Activated B cell treated with CpG ODN at 0.5 μM for 24 hours (primary cell): ENCODE measurements around the gene PTPRD. TPM values are rescaled to one million over a fixed set of nuclear protein-coding genes. Genes with fewer than 3 reads are reported as not detected.

Source experiments
- ATAC-seq: fragments of 200-7000 bp; cut with Tn5 transposase; one replicate; pipeline ENCODE4 v1.10.0; 2021; ENCODE audit warnings: low read depth, mild to moderate bottlenecking, moderate library complexity
- CTCF ChIA-PET: fragments of 350-600 bp; sonication (Branson Sonifier 250); formaldehyde crosslinking; loops from one replicate; lab custom pipeline; 2021; ENCODE audit warnings: antibody characterized with exemption; lab: Charles Lee
- POLR2A ChIA-PET: fragments of 350-600 bp; sonication (Branson Sonifier 250); formaldehyde crosslinking; loops from one replicate; lab custom pipeline; 2021; ENCODE audit warnings: antibody characterized with exemption; lab: Charles Lee
- DNase-seq: peaks from one replicate; pipeline ENCODE4 v3.0.0; 2022
- H3K27ac Mint-ChIP-seq: one replicate; pipeline ENCODE4 v1.8.0; 2020; ENCODE audit warnings: mixed read lengths
- H3K27me3 Mint-ChIP-seq: one replicate; pipeline ENCODE4 v1.8.0; 2021; ENCODE audit warnings: mixed read lengths
- H3K36me3 Mint-ChIP-seq: one replicate; pipeline ENCODE4 v1.8.0; 2021; ENCODE audit warnings: low read depth, mixed read lengths
- H3K4me1 Mint-ChIP-seq: one replicate; pipeline ENCODE4 v1.8.0; 2021; ENCODE audit warnings: mixed read lengths
- H3K4me3 Mint-ChIP-seq: one replicate; pipeline ENCODE4 v1.8.0; 2020; ENCODE audit warnings: mild to moderate bottlenecking, mixed read lengths
- H3K9me3 Mint-ChIP-seq: one replicate; pipeline ENCODE4 v1.8.0; 2020; ENCODE audit warnings: mixed read lengths
- intact Hi-C: fragments of 100-400 bp; cut with micrococcal nuclease; formaldehyde crosslinking; loops from one replicate; pipeline ENCODE4 v1.15.1; 2024
- total RNA-seq: library from RNA; stranded (reverse); gene quantifications from 2 replicates; pipeline ENCODE4 v1.2.3, GENCODE V29; 2022
- TF ChIP-seq, protein P1 (sequence below): fragments of 200-600 bp; IDR thresholded peaks from one replicate; pipeline ENCODE4 v1.8.0; 2022; ENCODE audit warnings: antibody characterized with exemption, mild to moderate bottlenecking

PTPRD gene
- total RNA-seq, 1 donor from 2014 or later, result 0.04 TPM

DNA sequence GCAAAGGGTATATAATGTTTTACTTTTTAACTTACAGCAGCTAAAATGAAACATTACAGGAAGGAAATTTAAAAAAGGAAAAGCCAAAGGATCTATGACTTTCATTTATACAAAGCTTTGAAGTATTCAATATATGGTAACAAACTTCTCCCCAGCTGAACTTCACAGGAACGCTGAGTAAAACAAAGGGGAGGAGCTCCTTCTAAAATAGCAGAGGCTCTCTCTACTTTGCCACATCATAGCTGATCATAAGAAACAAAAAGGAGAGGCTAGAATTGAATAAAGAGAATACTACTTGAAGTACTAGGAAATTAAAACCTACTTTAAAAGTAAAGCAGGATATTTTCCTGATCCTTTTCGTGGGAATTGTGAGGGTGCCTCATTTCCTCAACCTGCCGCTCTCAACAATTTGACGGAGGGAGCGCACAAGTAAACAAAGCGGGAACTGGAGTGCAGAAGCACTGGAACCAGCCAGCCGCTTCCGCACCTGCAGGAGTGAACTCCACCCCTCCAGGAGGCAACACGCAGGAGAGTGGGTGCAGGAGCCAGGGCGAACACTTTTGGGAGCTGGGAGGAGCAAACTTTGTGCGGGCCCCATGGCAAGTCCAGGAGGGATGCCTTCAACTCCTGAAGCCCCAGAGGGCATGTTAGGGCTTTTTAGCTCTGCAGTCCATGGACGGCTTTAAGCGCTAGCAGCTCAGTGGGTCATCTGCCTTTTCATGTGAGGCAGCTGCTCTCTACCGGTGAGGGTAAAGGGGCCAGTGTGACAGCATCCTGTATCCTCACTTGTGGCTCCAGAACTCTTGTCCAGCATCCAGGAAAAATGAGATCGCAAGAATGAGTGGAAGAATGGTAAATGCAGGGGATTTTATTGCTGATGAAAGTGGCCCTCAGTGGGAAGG, 757.4 kb downstream of the PTPRD start:
- Mint-ChIP-seq H3K4me1 (no peaks in the 10 kb centered on the region), H3K36me3 (no peaks in the 10 kb centered on the region), H3K9me3 (no peaks in the 10 kb centered on the region), H3K27me3 (no peaks in the 10 kb centered on the region), H3K27ac (no peak overlapping the region), H3K4me3 (no peak overlapping the region)
- intact Hi-C loops, result no loop called here
- ATAC-seq (no peak), DNase-seq (no peak)
- TF ChIP-seq, protein P1, sequence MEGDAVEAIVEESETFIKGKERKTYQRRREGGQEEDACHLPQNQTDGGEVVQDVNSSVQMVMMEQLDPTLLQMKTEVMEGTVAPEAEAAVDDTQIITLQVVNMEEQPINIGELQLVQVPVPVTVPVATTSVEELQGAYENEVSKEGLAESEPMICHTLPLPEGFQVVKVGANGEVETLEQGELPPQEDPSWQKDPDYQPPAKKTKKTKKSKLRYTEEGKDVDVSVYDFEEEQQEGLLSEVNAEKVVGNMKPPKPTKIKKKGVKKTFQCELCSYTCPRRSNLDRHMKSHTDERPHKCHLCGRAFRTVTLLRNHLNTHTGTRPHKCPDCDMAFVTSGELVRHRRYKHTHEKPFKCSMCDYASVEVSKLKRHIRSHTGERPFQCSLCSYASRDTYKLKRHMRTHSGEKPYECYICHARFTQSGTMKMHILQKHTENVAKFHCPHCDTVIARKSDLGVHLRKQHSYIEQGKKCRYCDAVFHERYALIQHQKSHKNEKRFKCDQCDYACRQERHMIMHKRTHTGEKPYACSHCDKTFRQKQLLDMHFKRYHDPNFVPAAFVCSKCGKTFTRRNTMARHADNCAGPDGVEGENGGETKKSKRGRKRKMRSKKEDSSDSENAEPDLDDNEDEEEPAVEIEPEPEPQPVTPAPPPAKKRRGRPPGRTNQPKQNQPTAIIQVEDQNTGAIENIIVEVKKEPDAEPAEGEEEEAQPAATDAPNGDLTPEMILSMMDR, result no peak
- CTCF ChIA-PET, result interaction anchor here (0.5 to 1.4 kb wide), 2 partner anchors 87 kb away, joined by 3 to 4 read pairs; no protein-coding TSS in a partner anchor
- POLR2A ChIA-PET, result no interaction called here

DNA sequence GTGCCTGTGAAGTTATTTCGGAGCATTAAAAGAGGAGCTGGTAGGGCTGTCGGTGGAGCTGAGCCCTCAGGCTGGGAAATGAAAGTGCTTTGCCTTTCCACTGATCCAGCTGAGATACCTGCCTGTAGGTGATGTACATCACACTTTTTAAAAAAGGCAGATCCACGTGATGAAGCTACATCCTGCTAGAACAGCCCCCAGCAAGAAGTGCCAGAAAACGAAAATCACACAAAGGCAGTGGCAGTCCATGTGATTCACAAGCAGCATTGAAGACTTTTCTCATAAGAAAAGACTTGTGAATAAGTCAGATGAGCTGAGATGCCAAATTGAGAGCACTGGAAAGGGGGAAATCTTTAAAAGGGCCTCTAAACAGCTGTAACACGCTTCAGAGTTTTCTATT, 765.1 kb downstream of the PTPRD start:
- TF ChIP-seq, protein P1, result no peak
- DNase-seq (no peak), ATAC-seq (no peak)
- Mint-ChIP-seq H3K4me1 (peaks cover 2% of the 10 kb centered on the region), H3K27me3 (no peaks in the 10 kb centered on the region), H3K36me3 (no peaks in the 10 kb centered on the region), H3K4me3 (no peak overlapping the region), H3K27ac (no peak overlapping the region), H3K9me3 (no peaks in the 10 kb centered on the region)
- POLR2A ChIA-PET, result no interaction called here
- intact Hi-C loops, result no loop called here
- CTCF ChIA-PET, result no interaction called here

- no peaks in the 10 kb centered on the region for H3K9me3 Mint-ChIP-seq
- intact Hi-C loops, result no loop called here
- H3K4me1 Mint-ChIP-seq, result peaks cover 2% of the 10 kb centered on the region
- CTCF ChIA-PET, result no interaction called here
- no peaks in the 10 kb centered on the region for H3K36me3 Mint-ChIP-seq
- no peak overlapping the region for H3K27ac Mint-ChIP-seq
- TF ChIP-seq, protein P1, result no peak
- POLR2A ChIA-PET, result no interaction called here
- no peak overlapping the region for H3K4me3 Mint-ChIP-seq
- no peaks in the 10 kb centered on the region for H3K27me3 Mint-ChIP-seq
- ATAC-seq, result no peak
- DNase-seq, result no peak
Measured at GRCh38 chr9:9846557-9846956, 766.2 kb downstream of the PTPRD start.

DNA sequence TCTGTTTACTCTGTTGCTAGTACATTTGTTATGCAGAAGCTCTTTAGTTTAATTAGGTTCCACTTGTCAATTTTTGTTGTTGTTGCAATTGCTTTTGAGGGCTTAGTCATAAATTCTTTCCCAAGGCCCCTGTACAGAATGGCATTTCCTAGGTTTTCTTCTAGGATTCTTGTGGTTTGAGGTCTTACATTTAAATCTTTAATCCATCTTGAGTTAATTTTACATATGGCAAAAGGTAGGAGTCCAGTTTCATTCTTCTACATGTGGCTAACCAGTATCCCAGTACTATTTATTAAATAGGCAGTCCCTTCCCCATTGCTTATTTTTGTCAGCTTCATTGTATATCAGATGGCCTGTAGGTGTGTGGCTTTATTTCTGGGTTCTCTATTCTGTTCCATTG, 792.4 kb downstream of the PTPRD start:
- ATAC-seq, result no peak

DNA sequence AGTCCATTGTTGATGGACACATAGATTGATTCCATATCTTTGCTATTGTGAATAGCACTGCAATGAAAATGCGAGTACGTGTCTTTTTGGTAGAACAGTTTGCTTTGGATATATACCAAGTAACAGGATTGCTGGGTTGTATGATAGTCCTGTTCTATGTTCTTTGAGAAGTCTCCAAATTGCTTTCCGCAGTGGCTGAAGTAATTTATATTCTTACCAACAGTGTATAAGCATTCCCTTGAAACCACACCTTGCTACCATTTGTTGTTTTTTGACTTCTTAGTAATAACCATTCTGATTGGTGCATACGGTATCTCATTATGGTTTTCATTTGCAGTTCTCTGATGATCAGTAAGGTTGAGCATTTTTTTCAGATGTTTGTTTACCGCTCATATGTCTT, 792.9 kb downstream of the PTPRD start:
- Mint-ChIP-seq H3K4me3 (no peak overlapping the region), H3K4me1 (no peaks in the 10 kb centered on the region), H3K9me3 (peaks cover 2% of the 10 kb centered on the region), H3K27ac (no peak overlapping the region), H3K36me3 (no peaks in the 10 kb centered on the region), H3K27me3 (no peaks in the 10 kb centered on the region)
- DNase-seq (no peak), ATAC-seq (no peak)
- ChIA-PET POLR2A (no interaction called here), CTCF (no interaction called here)
- intact Hi-C loops, result no loop called here
- TF ChIP-seq, protein P1, result no peak

More for the DNA sequence above, 792.4 kb downstream of the PTPRD start:
- ChIA-PET POLR2A (no interaction called here), CTCF (no interaction called here)
- Mint-ChIP-seq H3K9me3 (peaks cover 2% of the 10 kb centered on the region), H3K4me3 (no peak overlapping the region), H3K27ac (no peak overlapping the region), H3K36me3 (no peaks in the 10 kb centered on the region), H3K27me3 (no peaks in the 10 kb centered on the region), H3K4me1 (no peaks in the 10 kb centered on the region)
- intact Hi-C loops, result no loop called here
- no peak for DNase-seq
- TF ChIP-seq, protein P1, result no peak
